ENCODE results near the gene SARS1.

GRCh38 chr1:109263597-109264378, 50.1 kb downstream of the SARS1 start:
- TF ChIP-seq POLR2AphosphoS5 (IDR thresholded peaks at IDR 0.05; ENCODE audit: borderline replicate concordance, low read depth, low read length), result no peak
- no peak for TF ChIP-seq EZH2 (IDR thresholded peaks at IDR 0.05)
